ENCODE measurements around the gene EPHB1. TPM values are rescaled to one million over a fixed set of nuclear protein-coding genes. Genes with fewer than 3 reads are reported as not detected.
A peak's percentile ranks its signal among the peaks of the same experiment; 100 is the strongest.

The EPHB1 gene
- total and polyA plus RNA-seq, 5 experiments from 2014 or later, result not detected

- Mint-ChIP-seq H3K27ac (no peak overlapping the region), H3K27me3 (peaks cover 0 to 17% (median 5%) of the 10 kb centered on the region in 5 donors), H3K4me3 (no peak overlapping the region), H3K4me1 (no peaks in the 10 kb centered on the region), H3K36me3 (no peaks in the 10 kb centered on the region), H3K9me3 (peaks cover 0 to 2% (median 0%) of the 10 kb centered on the region in 9 donors)
- DNase-seq (peak in 1 of 10 donors; percentile 24), ATAC-seq (no peak)
- POLR2A ChIA-PET, result no interaction called here
Observed at GRCh38 chr3:134867277-134867676, 72.2 kb downstream of the EPHB1 start.

- H3K27ac Mint-ChIP-seq, result no peak overlapping the region
- DNase-seq, result no peak
- ATAC-seq, result no peak
- H3K4me3 Mint-ChIP-seq, result no peak overlapping the region
- H3K4me1 Mint-ChIP-seq, result no peaks in the 10 kb centered on the region
- POLR2A ChIA-PET, result no interaction called here
- H3K27me3 Mint-ChIP-seq, result peaks cover 0 to 17% (median 9%) of the 10 kb centered on the region in 5 donors
- peaks cover 0 to 3% (median 0%) of the 10 kb centered on the region in 3 donors for H3K36me3 Mint-ChIP-seq
- peaks cover 0 to 4% (median 0%) of the 10 kb centered on the region in 9 donors for H3K9me3 Mint-ChIP-seq
Observed at GRCh38 chr3:134869153-134869726, 74.2 kb downstream of the EPHB1 start.

DNA sequence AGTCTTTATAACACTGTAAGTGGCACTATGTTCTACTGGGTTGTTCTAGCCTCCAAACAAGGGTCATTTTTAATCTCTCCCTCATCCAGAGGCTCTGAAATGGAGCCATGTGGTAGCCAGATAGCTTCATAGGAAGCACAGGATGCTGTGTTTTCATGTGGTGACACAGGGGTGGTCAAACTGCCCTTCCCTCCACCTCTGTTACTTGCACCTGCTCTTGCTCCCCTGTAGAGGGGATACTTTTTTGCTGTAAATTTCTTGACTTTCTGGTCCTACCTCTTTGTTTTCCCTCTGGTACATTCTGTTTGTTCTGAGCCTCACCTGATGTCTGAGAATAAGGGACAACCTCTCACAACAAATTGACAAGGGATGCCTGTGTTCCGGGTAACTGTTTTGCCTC is 76.8 kb downstream of the EPHB1 start:
- Mint-ChIP-seq H3K27ac (no peak overlapping the region), H3K27me3 (peaks cover 0 to 15% (median 9%) of the 10 kb centered on the region in 5 donors), H3K4me3 (no peak overlapping the region), H3K36me3 (peaks cover 0 to 3% (median 0%) of the 10 kb centered on the region in 3 donors), H3K9me3 (peaks cover 0 to 4% (median 0%) of the 10 kb centered on the region in 9 donors), H3K4me1 (no peaks in the 10 kb centered on the region)
- ATAC-seq, result no peak
- POLR2A ChIA-PET, result no interaction called here
- no peak for DNase-seq

DNA sequence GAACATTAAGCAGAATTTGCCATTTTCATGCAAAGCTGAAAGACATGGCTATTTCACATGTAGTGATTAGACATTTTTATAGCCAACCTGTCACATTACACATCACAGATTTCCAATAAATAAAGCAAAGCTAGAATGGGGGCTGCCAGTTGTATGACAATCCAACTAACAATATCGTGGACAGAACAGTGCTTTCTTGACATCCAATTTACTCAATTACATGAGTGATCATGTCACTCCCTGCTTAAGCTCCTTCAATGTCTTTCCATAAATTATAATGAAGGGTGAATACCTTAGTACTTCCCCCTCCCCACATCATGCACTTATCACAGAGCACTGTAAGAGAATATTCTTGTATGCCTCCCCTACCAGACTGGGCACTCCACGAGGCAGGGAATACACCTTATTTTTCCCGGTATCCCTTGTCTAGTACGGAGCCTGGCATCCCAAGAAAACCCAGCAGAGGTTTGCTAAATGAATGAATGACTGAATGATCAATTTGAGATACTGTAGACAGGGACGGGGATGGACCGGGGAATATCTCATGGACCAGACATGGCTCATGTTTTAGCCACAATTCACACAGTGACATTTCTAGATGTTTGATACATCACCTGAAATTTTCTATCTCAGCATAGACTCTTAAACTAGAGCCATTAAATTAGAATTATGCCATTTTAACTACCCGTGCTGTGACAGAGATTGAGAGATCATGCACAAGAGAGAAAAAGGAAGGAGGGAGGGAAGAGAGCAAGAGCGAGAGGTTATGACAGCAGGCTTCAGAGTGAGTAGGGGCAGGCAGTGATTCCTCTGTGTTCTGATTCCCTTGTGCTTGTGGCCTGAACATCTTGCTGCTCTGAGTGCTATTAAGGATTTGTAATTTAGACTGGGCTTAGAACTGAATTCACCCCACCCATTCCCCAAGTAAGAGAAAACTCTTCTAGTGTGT is 77.7 kb downstream of the EPHB1 start:
- Mint-ChIP-seq H3K4me1 (no peaks in the 10 kb centered on the region), H3K27me3 (peaks cover 0 to 9% (median 9%) of the 10 kb centered on the region in 5 donors), H3K9me3 (peaks cover 0 to 4% (median 0%) of the 10 kb centered on the region in 9 donors), H3K4me3 (no peak overlapping the region), H3K27ac (no peak overlapping the region), H3K36me3 (peaks cover 0 to 3% (median 0%) of the 10 kb centered on the region in 3 donors)
- POLR2A ChIA-PET, result no interaction called here
- ATAC-seq (no peak), DNase-seq (no peak)

- POLR2A ChIA-PET, result no interaction called here
Observed at GRCh38 chr3:134873789-134874188, 78.7 kb downstream of the EPHB1 start.

GRCh38 chr3:134874737-134875413 is 79.8 kb downstream of the EPHB1 start:
- ATAC-seq (no peak), DNase-seq (peak in 1 of 10 donors; percentile 53)
- Mint-ChIP-seq H3K4me1 (no peaks in the 10 kb centered on the region), H3K9me3 (peaks cover 0 to 5% (median 0%) of the 10 kb centered on the region in 9 donors), H3K27me3 (peaks cover 0 to 11% (median 9%) of the 10 kb centered on the region in 5 donors), H3K27ac (no peak overlapping the region), H3K36me3 (peaks cover 0 to 3% (median 0%) of the 10 kb centered on the region in 3 donors), H3K4me3 (no peak overlapping the region)
- POLR2A ChIA-PET, result no interaction called here

More at GRCh38 chr3:134873789-134874188, 78.7 kb downstream of the EPHB1 start:
- DNase-seq, result peak in 1 of 10 donors; percentile 15
- Mint-ChIP-seq H3K4me3 (no peak overlapping the region), H3K27me3 (peaks cover 0 to 10% (median 9%) of the 10 kb centered on the region in 5 donors), H3K27ac (no peak overlapping the region), H3K36me3 (peaks cover 0 to 3% (median 0%) of the 10 kb centered on the region in 3 donors), H3K4me1 (no peaks in the 10 kb centered on the region), H3K9me3 (peaks cover 0 to 4% (median 0%) of the 10 kb centered on the region in 9 donors)
- ATAC-seq, result no peak

DNA sequence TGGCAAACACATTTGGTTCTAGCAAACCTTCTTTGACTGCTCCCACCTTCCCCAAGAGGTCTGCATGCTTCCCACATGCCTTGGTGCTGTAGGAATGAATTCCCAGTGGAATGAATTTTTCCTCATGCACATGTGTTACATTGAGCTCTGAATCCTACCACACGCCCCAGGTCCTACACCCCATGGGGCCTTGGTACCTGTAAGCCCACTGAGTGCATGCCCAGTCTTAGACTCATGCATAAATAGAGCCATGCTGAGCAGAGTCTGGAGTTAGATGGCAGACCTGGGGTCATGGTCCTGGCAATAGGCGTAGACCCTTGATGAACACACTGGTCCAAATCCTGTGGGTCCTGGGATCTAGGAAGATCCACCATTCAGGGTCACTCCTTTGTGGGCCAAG is 81.8 kb downstream of the EPHB1 start:
- ATAC-seq (no peak), DNase-seq (no peak)
- H3K4me3 Mint-ChIP-seq, result no peak overlapping the region
- peaks cover 0 to 10% (median 6%) of the 10 kb centered on the region in 5 donors for H3K27me3 Mint-ChIP-seq
- H3K27ac Mint-ChIP-seq, result no peak overlapping the region
- H3K4me1 Mint-ChIP-seq, result no peaks in the 10 kb centered on the region
- peaks cover 0 to 3% (median 0%) of the 10 kb centered on the region in 3 donors for H3K36me3 Mint-ChIP-seq
- POLR2A ChIA-PET, result no interaction called here
- H3K9me3 Mint-ChIP-seq, result peaks cover 0 to 5% (median 0%) of the 10 kb centered on the region in 9 donors

DNA sequence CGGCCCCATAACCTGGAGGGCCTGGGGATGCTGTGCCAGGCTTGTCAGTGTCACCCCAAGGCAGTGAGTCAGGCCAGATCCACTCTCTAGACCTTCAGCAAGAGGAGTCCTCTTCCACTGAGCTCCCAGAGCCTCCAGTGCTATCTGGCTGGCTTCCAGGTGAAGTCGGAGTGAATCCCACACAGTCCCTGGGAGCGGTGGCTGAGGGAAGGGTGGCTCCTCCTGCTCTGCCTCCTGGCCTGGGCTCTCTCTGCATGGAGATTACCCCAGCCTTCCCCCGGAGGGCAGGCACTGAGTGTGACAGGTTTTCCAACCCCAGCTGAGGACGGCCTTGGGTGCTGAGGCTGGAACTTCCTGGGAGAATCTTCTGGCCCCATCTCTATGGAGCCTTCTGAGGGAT is 82.7 kb downstream of the EPHB1 start:
- H3K4me3 Mint-ChIP-seq, result no peak overlapping the region
- POLR2A ChIA-PET, result no interaction called here
- no peaks in the 10 kb centered on the region for H3K4me1 Mint-ChIP-seq
- DNase-seq (no peak), ATAC-seq (no peak)
- H3K27me3 Mint-ChIP-seq, result peaks cover 0 to 9% (median 4%) of the 10 kb centered on the region in 5 donors
- H3K36me3 Mint-ChIP-seq, result peaks cover 0 to 3% (median 0%) of the 10 kb centered on the region in 3 donors
- H3K27ac Mint-ChIP-seq, result no peak overlapping the region
- peaks cover 0 to 5% (median 0%) of the 10 kb centered on the region in 9 donors for H3K9me3 Mint-ChIP-seq

- peaks cover 0 to 5% (median 0%) of the 10 kb centered on the region in 9 donors for H3K9me3 Mint-ChIP-seq
- peaks cover 0 to 12% (median 2%) of the 10 kb centered on the region in 5 donors for H3K27me3 Mint-ChIP-seq
- no peak overlapping the region for H3K27ac Mint-ChIP-seq
- POLR2A ChIA-PET, result no interaction called here
- no peaks in the 10 kb centered on the region for H3K36me3 Mint-ChIP-seq
- H3K4me1 Mint-ChIP-seq, result no peaks in the 10 kb centered on the region
- ATAC-seq (no peak), DNase-seq (no peak)
- H3K4me3 Mint-ChIP-seq, result no peak overlapping the region
Observed at GRCh38 chr3:134879990-134880389, 84.9 kb downstream of the EPHB1 start.

DNA sequence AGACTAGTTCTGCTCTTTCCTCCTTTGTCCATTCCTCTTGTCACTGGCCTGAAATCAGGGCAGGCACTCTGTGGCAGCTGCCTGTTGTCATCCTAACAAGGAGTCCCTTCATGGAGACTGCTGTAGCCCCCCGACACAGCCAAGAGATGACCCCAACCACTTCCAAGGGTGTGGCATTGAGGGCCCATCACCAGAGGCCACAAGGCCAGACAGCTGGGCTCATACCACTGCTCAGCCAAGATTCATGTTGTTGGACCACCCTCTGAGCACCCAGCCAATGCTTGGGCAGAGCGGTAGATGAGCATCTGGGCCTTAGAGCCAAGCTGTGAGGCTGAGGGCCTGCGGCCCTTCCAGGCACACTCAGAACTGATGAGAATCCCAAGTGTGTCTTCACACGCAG is 85.4 kb downstream of the EPHB1 start:
- DNase-seq, result no peak
- POLR2A ChIA-PET, result no interaction called here
- H3K9me3 Mint-ChIP-seq, result peaks cover 0 to 5% (median 0%) of the 10 kb centered on the region in 9 donors
- H3K4me1 Mint-ChIP-seq, result no peaks in the 10 kb centered on the region
- no peak overlapping the region for H3K4me3 Mint-ChIP-seq
- no peak overlapping the region for H3K27ac Mint-ChIP-seq
- H3K27me3 Mint-ChIP-seq, result peaks cover 0 to 12% (median 2%) of the 10 kb centered on the region in 5 donors
- no peaks in the 10 kb centered on the region for H3K36me3 Mint-ChIP-seq
- ATAC-seq, result no peak

DNA sequence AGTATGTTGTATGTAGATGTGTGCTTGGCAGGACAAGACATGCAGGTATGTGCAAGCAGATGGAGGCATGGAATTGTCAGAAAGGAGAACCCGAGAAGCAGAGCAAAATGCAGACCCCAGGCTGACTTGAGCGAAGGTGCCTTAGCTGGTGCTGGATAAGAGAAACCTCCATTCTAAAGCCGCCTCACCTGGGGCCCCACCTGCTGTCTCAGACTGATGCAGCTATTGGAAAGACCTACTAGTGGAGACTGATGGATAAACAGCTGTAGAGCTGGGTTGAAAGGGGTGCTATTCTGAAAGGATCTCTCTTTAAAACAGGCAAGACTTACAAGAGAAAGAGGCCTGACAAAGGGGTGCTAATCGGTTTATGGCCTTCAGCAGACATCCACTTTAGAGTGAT is 86.2 kb downstream of the EPHB1 start:
- Mint-ChIP-seq H3K27me3 (peaks cover 0 to 12% (median 2%) of the 10 kb centered on the region in 5 donors), H3K36me3 (no peaks in the 10 kb centered on the region), H3K27ac (no peak overlapping the region), H3K9me3 (peaks cover 0 to 5% (median 0%) of the 10 kb centered on the region in 9 donors), H3K4me3 (no peak overlapping the region), H3K4me1 (no peaks in the 10 kb centered on the region)
- POLR2A ChIA-PET, result no interaction called here
- no peak for ATAC-seq
- DNase-seq, result no peak

- Mint-ChIP-seq H3K4me3 (no peak overlapping the region), H3K27me3 (peaks cover 0 to 12% (median 0%) of the 10 kb centered on the region in 5 donors), H3K4me1 (no peaks in the 10 kb centered on the region), H3K36me3 (no peaks in the 10 kb centered on the region), H3K9me3 (peaks cover 0 to 4% (median 0%) of the 10 kb centered on the region in 9 donors), H3K27ac (no peak overlapping the region)
- DNase-seq, result no peak
- ATAC-seq, result no peak
- POLR2A ChIA-PET, result no interaction called here
Observed at GRCh38 chr3:134883697-134884385, 88.8 kb downstream of the EPHB1 start.

Measured in naive thymus-derived CD8-positive, alpha-beta T cell (primary cell).